GM12864 (cell line): ENCODE results near the gene NPLOC4.
A peak's percentile ranks its signal among the peaks of the same experiment; 100 is the strongest.

Experiments used
- DNase-seq: peaks from one replicate; pipeline ENCODE4 v3.0.0-alpha.2; 2011; ENCODE audit warnings: low read depth
- H3K4me3 ChIP-seq: 2 replicates; pipeline ENCODE4 v1.5.1; 2011; ENCODE audit warnings: mild to moderate bottlenecking, low read depth, low read length, control low read depth
- CTCF ChIP-seq: IDR thresholded peaks from 2 replicates; pipeline ENCODE4 v1.5.1; 2011; ENCODE audit warnings: low read depth, mild to moderate bottlenecking, moderate library complexity, low read length, control low read depth, inconsistent platforms; ENCODE audit errors: missing control alignments

NPLOC4 gene

GRCh38 chr17:81514489-81514738 is 122.5 kb downstream of the NPLOC4 start:
- DNase-seq = no peak

GRCh38 chr17:81513753-81514488 is 123.0 kb downstream of the NPLOC4 start:
- peak overlapping the region; percentile 77 for H3K4me3 ChIP-seq
- no peak for TF ChIP-seq CTCF
- DNase-seq = no peak

More at GRCh38 chr17:81514489-81514738, 122.5 kb downstream of the NPLOC4 start:
- no peak for TF ChIP-seq CTCF
- H3K4me3 ChIP-seq = peak overlapping the region; percentile 77

- peak overlapping the region; percentile 77 for H3K4me3 ChIP-seq
- DNase-seq = no peak
- no peak for TF ChIP-seq CTCF
These were observed 123.5 kb downstream of the NPLOC4 start for GRCh38 chr17:81513372-81513752.

GRCh38 chr17:81512562-81513371 is 124.1 kb downstream of the NPLOC4 start, which contains the start of gene ACTG1:
TSS of gene ACTG1 (minus strand) at chr17:81512799. CDS start at chr17:81512354, 445 bp downstream.
- H3K4me3 ChIP-seq = peak within 1 kb of the TSS; percentile 84
- DNase-seq = no peak
- no peak for TF ChIP-seq CTCF

DNA sequence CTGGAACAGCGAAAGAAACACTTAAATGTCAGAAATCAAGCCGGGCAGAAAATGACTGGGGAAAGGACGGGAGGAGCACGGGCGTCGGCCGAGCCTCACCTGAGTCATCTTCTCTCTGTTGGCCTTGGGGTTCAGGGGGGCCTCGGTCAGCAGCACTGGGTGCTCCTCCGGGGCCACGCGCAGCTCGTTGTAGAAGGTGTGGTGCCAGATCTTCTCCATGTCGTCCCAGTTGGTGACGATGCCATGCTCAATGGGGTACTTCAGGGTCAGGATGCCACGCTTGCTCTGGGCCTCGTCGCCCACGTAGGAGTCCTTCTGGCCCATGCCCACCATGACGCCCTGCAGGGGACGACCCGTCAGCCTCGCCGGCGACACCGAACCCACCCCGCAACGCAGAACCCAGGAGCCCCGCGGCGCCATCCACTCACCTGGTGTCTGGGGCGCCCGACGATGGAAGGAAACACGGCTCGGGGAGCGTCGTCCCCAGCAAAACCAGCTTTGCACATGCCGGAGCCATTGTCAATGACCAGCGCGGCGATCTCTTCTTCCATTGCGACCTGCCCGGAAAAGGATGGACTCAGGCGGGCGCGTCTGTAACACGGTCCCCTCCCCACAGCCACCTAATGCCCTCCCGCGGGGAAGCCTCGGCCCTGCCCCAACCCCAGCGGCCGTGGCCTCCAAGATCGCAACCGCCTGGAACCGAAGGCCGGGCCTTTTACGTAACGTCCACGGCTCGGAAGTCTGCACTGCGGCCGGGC is 124.9 kb downstream of the NPLOC4 start:
- H3K4me3 ChIP-seq = peak overlapping the region; percentile 84
- DNase-seq = no peak
- TF ChIP-seq CTCF = no peak

GRCh38 chr17:81511554-81511803 is 125.4 kb downstream of the NPLOC4 start:
- DNase-seq = no peak

More at GRCh38 chr17:81511554-81511803, 125.4 kb downstream of the NPLOC4 start:
- H3K4me3 ChIP-seq = peak overlapping the region; percentile 84
- no peak for TF ChIP-seq CTCF
